WTC11 (cell line): Measurements from ENCODE around the gene SLC25A46. TPM values are rescaled to one million over a fixed set of nuclear protein-coding genes. Genes with fewer than 3 reads are reported as not detected.

Experiments
- ATAC-seq: fragments of 200-7000 bp; cut with Tn5 transposase; 2 replicates; pipeline ENCODE4 v1.10.0; 2021; ENCODE audit warnings: mild to moderate bottlenecking, moderate library complexity
- CTCF ChIA-PET: fragments of 300-600 bp; sonication (Branson Sonifier 250); formaldehyde crosslinking; loops from one replicate; lab custom pipeline; 2021; ENCODE audit warnings: antibody characterized with exemption; lab: Charles Lee
- POLR2A ChIA-PET: fragments of 350-600 bp; sonication (Branson Sonifier 250); formaldehyde crosslinking; loops from one replicate; lab custom pipeline; 2021; ENCODE audit warnings: antibody characterized with exemption; lab: Charles Lee
- DNase-seq: peaks from one replicate; pipeline ENCODE4 v3.0.0; 2021; ENCODE audit warnings: low spot score
- H3K27ac Mint-ChIP-seq: 2 replicates; pipeline ENCODE4 v1.8.0; 2021; ENCODE audit warnings: mixed read lengths
- H3K27me3 Mint-ChIP-seq: 2 replicates; pipeline ENCODE4 v1.8.0; 2021; ENCODE audit warnings: low read depth, mild to moderate bottlenecking, moderate library complexity, mixed read lengths
- H3K36me3 Mint-ChIP-seq: 2 replicates; pipeline ENCODE4 v1.8.0; 2021; ENCODE audit warnings: mixed read lengths
- H3K4me1 Mint-ChIP-seq: 2 replicates; pipeline ENCODE4 v1.8.0; 2022; ENCODE audit warnings: mixed read lengths
- H3K4me3 Mint-ChIP-seq: 2 replicates; pipeline ENCODE4 v1.8.0; 2021; ENCODE audit warnings: mild to moderate bottlenecking, moderate library complexity, mixed read lengths
- H3K9me3 Mint-ChIP-seq: 2 replicates; pipeline ENCODE4 v1.8.0; 2021; ENCODE audit warnings: mixed read lengths
- ATF1 ChIP-seq: sonication (generic); formaldehyde crosslinking; IDR thresholded peaks from 2 replicates; pipeline ENCODE4 v1.8.1; 2023; ENCODE audit warnings: mild to moderate bottlenecking, moderate library complexity, missing genetic modification reagents
- CREB1 ChIP-seq: sonication (generic); formaldehyde crosslinking; IDR thresholded peaks from 2 replicates; pipeline ENCODE4 v1.8.0; 2023; ENCODE audit warnings: mild to moderate bottlenecking, missing genetic modification reagents
- FOXJ3 ChIP-seq: sonication (generic); formaldehyde crosslinking; IDR thresholded peaks from 2 replicates; pipeline ENCODE4 v1.9.0; 2021; ENCODE audit warnings: missing genetic modification reagents, mild to moderate bottlenecking, borderline replicate concordance
- HMGA2 ChIP-seq: fragments of 250-450 bp; sonication (Bioruptor Pico); IDR thresholded peaks from 2 replicates; pipeline ENCODE4 v1.4.0; 2021; ENCODE audit warnings: mild to moderate bottlenecking, moderate library complexity
- JAZF1 ChIP-seq: fragments of 250-450 bp; sonication (Bioruptor Pico); IDR thresholded peaks from 2 replicates; pipeline ENCODE4 v1.9.0; 2021; ENCODE audit warnings: moderate library complexity, mild to moderate bottlenecking, inconsistent platforms
- NFATC4 ChIP-seq: fragments of 250-450 bp; sonication (Bioruptor Pico); IDR thresholded peaks from 2 replicates; pipeline ENCODE4 v1.9.0; 2021; ENCODE audit warnings: mild to moderate bottlenecking
- RELA ChIP-seq: sonication (generic); formaldehyde crosslinking; IDR thresholded peaks from 2 replicates; pipeline ENCODE4 v1.8.1; 2022; ENCODE audit warnings: missing genetic modification reagents, mild to moderate bottlenecking, borderline replicate concordance
- ZBTB21 ChIP-seq: sonication (generic); formaldehyde crosslinking; IDR thresholded peaks from 2 replicates; pipeline ENCODE4 v1.8.1; 2023; ENCODE audit warnings: mild to moderate bottlenecking, missing genetic modification reagents, borderline replicate concordance
- ZNF416 ChIP-seq: fragments of 250-450 bp; sonication (Bioruptor Pico); IDR thresholded peaks from 2 replicates; pipeline ENCODE4 v1.9.0; 2021; ENCODE audit warnings: mild to moderate bottlenecking, inconsistent platforms
- total RNA-seq: library from RNA; stranded (reverse); gene quantifications from 3 replicates; pipeline ENCODE4 v1.2.3, GENCODE V29; 2021
- TF ChIP-seq, protein P1 (sequence below): fragments of 250-450 bp; sonication (Bioruptor Pico); IDR thresholded peaks from 2 replicates; pipeline ENCODE4 v1.8.0; 2021; ENCODE audit warnings: mild to moderate bottlenecking
- TF ChIP-seq, protein P2 (sequence below): fragments of 250-450 bp; sonication (Bioruptor Pico); IDR thresholded peaks from 2 replicates; pipeline ENCODE4 v2.1.2; 2022; ENCODE audit warnings: mild to moderate bottlenecking, moderate library complexity
- TF ChIP-seq, protein P3 (sequence below): fragments of 250-450 bp; sonication (Bioruptor Pico); IDR thresholded peaks from 2 replicates; pipeline ENCODE4 v1.9.0; 2021; ENCODE audit warnings: mild to moderate bottlenecking
- TF ChIP-seq, protein P4 (sequence below): sonication (generic); formaldehyde crosslinking; IDR thresholded peaks from 2 replicates; pipeline ENCODE4 v1.8.0; 2022; ENCODE audit warnings: mild to moderate bottlenecking, missing genetic modification reagents
- TF ChIP-seq, protein P5 (sequence below): sonication (generic); formaldehyde crosslinking; IDR thresholded peaks from 2 replicates; pipeline ENCODE4 v1.8.1; 2022; ENCODE audit warnings: mild to moderate bottlenecking, missing genetic modification reagents, moderate library complexity, borderline replicate concordance
- TF ChIP-seq, protein P6 (sequence below): sonication (generic); formaldehyde crosslinking; IDR thresholded peaks from 2 replicates; pipeline ENCODE4 v1.8.1; 2022; ENCODE audit warnings: low read depth, missing genetic modification reagents, borderline replicate concordance
- TF ChIP-seq, protein P7 (sequence below): sonication (generic); formaldehyde crosslinking; IDR thresholded peaks from 2 replicates; pipeline ENCODE4 v1.8.1; 2022; ENCODE audit warnings: low read depth, mild to moderate bottlenecking, moderate library complexity, missing genetic modification reagents, borderline replicate concordance

The SLC25A46 gene
- total RNA-seq, 1 experiment from 2014 or later: 19.2 TPM

DNA sequence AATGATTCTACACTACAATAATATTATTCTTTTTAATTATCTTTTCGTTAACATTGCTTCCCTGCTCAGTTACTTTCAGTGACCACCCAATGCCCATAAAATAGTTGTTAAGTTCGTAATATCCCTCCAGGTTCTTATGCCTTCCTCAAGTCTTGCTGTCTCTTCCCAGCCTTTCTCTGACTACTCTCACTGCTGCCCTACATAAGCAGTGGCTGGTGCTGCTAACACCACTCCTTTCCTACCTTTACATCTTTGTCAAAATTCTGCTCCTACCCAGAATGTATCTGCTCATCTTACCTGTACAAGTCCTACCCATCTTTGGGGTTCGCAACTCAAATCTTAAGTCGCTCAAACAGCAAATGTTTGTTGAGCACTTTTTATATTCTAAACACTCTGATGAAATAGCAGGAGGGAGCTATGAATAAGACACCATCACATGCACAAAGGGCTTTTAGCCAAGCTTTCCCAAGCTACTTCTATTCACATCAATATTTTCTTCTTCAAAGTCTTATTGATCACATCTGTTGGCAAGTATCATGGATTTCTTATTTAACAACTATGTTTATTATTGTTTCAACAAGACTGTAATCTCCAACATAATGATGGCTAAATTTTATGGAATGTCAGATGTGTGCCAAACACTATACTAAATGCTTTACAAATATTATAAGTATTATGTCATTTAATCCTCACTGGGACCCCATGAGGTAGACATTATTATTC is 29.5 kb downstream of the SLC25A46 start:
- no peak overlapping the region for H3K27ac Mint-ChIP-seq
- ChIA-PET CTCF (no interaction called here), POLR2A (no interaction called here)
- H3K4me3 Mint-ChIP-seq: no peak overlapping the region
- DNase-seq (no peak), ATAC-seq (peak; percentile 69)
- H3K36me3 Mint-ChIP-seq: no peaks in the 10 kb centered on the region
- no peaks in the 10 kb centered on the region for H3K4me1 Mint-ChIP-seq
- H3K9me3 Mint-ChIP-seq: no peaks in the 10 kb centered on the region
- no peaks in the 10 kb centered on the region for H3K27me3 Mint-ChIP-seq
- no peak for TF ChIP-seq ZNF416 (CRISPR knock-in tag)

DNA sequence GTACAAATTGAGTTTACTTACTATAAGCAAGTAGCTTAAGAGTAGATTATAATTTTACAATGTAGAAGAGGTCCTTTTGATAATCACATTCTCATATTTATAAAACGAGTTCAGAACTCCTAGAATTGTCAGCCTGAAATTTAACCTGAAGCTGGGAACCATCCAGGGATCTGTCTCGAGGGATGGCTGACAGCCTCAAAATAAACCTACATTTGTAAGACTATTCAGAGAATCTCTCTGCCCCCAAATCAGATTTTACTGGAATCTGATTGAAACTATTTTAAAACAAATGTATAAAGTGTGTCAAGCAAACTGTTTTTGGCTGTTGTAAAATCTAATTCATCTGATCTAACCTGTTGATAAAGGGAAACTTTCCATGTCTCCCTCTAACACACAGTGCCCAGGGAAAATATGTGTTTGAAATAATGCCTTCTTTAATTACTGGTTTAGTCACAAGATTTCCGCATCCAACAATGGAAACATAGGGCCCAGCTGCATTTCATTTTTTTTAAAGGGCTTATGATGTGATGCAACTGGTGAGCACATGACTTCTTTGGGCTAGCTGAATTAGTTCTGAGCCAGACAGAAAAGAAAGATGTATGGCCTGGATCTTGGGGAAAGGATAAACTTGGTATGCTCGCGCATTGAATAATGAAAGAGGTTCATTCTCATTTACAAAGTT is 30.3 kb downstream of the SLC25A46 start:
- DNase-seq (no peak), ATAC-seq (no peak)
- Mint-ChIP-seq H3K27me3 (no peaks in the 10 kb centered on the region), H3K4me1 (no peaks in the 10 kb centered on the region), H3K27ac (no peak overlapping the region), H3K9me3 (no peaks in the 10 kb centered on the region), H3K4me3 (no peak overlapping the region), H3K36me3 (no peaks in the 10 kb centered on the region)
- CTCF ChIA-PET: no interaction called here
- POLR2A ChIA-PET: no interaction called here
- TF ChIP-seq, protein P1, sequence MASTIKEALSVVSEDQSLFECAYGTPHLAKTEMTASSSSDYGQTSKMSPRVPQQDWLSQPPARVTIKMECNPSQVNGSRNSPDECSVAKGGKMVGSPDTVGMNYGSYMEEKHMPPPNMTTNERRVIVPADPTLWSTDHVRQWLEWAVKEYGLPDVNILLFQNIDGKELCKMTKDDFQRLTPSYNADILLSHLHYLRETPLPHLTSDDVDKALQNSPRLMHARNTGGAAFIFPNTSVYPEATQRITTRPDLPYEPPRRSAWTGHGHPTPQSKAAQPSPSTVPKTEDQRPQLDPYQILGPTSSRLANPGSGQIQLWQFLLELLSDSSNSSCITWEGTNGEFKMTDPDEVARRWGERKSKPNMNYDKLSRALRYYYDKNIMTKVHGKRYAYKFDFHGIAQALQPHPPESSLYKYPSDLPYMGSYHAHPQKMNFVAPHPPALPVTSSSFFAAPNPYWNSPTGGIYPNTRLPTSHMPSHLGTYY (CRISPR knock-in tag): no peak
- TF ChIP-seq, protein P2, sequence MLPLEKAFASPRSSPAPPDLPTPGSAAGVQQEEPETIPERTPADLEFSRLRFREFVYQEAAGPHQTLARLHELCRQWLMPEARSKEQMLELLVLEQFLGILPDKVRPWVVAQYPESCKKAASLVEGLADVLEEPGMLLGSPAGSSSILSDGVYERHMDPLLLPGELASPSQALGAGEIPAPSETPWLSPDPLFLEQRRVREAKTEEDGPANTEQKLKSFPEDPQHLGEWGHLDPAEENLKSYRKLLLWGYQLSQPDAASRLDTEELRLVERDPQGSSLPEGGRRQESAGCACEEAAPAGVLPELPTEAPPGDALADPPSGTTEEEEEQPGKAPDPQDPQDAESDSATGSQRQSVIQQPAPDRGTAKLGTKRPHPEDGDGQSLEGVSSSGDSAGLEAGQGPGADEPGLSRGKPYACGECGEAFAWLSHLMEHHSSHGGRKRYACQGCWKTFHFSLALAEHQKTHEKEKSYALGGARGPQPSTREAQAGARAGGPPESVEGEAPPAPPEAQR (CRISPR knock-in tag): no peak
- TF ChIP-seq, protein P3, sequence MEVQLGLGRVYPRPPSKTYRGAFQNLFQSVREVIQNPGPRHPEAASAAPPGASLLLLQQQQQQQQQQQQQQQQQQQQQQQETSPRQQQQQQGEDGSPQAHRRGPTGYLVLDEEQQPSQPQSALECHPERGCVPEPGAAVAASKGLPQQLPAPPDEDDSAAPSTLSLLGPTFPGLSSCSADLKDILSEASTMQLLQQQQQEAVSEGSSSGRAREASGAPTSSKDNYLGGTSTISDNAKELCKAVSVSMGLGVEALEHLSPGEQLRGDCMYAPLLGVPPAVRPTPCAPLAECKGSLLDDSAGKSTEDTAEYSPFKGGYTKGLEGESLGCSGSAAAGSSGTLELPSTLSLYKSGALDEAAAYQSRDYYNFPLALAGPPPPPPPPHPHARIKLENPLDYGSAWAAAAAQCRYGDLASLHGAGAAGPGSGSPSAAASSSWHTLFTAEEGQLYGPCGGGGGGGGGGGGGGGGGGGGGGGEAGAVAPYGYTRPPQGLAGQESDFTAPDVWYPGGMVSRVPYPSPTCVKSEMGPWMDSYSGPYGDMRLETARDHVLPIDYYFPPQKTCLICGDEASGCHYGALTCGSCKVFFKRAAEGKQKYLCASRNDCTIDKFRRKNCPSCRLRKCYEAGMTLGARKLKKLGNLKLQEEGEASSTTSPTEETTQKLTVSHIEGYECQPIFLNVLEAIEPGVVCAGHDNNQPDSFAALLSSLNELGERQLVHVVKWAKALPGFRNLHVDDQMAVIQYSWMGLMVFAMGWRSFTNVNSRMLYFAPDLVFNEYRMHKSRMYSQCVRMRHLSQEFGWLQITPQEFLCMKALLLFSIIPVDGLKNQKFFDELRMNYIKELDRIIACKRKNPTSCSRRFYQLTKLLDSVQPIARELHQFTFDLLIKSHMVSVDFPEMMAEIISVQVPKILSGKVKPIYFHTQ (CRISPR knock-in tag): no peak
- TF ChIP-seq, protein P4, sequence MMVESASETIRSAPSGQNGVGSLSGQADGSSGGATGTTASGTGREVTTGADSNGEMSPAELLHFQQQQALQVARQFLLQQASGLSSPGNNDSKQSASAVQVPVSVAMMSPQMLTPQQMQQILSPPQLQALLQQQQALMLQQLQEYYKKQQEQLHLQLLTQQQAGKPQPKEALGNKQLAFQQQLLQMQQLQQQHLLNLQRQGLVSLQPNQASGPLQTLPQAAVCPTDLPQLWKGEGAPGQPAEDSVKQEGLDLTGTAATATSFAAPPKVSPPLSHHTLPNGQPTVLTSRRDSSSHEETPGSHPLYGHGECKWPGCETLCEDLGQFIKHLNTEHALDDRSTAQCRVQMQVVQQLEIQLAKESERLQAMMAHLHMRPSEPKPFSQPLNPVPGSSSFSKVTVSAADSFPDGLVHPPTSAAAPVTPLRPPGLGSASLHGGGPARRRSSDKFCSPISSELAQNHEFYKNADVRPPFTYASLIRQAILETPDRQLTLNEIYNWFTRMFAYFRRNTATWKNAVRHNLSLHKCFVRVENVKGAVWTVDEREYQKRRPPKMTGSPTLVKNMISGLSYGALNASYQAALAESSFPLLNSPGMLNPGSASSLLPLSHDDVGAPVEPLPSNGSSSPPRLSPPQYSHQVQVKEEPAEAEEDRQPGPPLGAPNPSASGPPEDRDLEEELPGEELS (CRISPR knock-in tag): no peak
- no peak for TF ChIP-seq NFATC4 (CRISPR knock-in tag)
- no peak for TF ChIP-seq CREB1 (CRISPR knock-in tag)
- TF ChIP-seq, protein P5, sequence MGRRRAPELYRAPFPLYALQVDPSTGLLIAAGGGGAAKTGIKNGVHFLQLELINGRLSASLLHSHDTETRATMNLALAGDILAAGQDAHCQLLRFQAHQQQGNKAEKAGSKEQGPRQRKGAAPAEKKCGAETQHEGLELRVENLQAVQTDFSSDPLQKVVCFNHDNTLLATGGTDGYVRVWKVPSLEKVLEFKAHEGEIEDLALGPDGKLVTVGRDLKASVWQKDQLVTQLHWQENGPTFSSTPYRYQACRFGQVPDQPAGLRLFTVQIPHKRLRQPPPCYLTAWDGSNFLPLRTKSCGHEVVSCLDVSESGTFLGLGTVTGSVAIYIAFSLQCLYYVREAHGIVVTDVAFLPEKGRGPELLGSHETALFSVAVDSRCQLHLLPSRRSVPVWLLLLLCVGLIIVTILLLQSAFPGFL (CRISPR knock-in tag): no peak
- no peak for TF ChIP-seq HMGA2 (CRISPR knock-in tag)
- no peak for TF ChIP-seq ATF1 (CRISPR knock-in tag)
- no peak for TF ChIP-seq JAZF1 (CRISPR knock-in tag)
- no peak for TF ChIP-seq ZBTB21
- TF ChIP-seq, protein P6, sequence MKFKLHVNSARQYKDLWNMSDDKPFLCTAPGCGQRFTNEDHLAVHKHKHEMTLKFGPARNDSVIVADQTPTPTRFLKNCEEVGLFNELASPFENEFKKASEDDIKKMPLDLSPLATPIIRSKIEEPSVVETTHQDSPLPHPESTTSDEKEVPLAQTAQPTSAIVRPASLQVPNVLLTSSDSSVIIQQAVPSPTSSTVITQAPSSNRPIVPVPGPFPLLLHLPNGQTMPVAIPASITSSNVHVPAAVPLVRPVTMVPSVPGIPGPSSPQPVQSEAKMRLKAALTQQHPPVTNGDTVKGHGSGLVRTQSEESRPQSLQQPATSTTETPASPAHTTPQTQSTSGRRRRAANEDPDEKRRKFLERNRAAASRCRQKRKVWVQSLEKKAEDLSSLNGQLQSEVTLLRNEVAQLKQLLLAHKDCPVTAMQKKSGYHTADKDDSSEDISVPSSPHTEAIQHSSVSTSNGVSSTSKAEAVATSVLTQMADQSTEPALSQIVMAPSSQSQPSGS (CRISPR knock-in tag): no peak
- no peak for TF ChIP-seq RELA (CRISPR knock-in tag)
- TF ChIP-seq FOXJ3 (CRISPR knock-in tag): no peak
- TF ChIP-seq, protein P7, sequence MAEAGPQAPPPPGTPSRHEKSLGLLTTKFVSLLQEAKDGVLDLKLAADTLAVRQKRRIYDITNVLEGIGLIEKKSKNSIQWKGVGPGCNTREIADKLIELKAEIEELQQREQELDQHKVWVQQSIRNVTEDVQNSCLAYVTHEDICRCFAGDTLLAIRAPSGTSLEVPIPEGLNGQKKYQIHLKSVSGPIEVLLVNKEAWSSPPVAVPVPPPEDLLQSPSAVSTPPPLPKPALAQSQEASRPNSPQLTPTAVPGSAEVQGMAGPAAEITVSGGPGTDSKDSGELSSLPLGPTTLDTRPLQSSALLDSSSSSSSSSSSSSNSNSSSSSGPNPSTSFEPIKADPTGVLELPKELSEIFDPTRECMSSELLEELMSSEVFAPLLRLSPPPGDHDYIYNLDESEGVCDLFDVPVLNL (CRISPR knock-in tag): no peak
